A549 (cell line): ENCODE measurements around the gene CLIP2. TPM values are rescaled to one million over a fixed set of nuclear protein-coding genes. Genes with fewer than 3 reads are reported as not detected.
A peak's percentile ranks its signal among the peaks of the same experiment; 100 is the strongest.
"Not testable (repeated sequence)": the region's sequence is repeated elsewhere in the genome, so short reads cannot be mapped to it uniquely, and the experiment has no call there.

Source experiments
- ATAC-seq, 2 experiments: fragments of 200-7000 bp in 1 of 2; fragments of >200 bp in 1 of 2; cut with Nextera tagmentation in 1 of 2; cut with Tn5 transposase in 1 of 2; 3 replicates each; pipeline versions ENCODE4 v1.8.0 to v1.9.1; 2018 to 2020; ENCODE audit warnings: mild to moderate bottlenecking in 1 of 2, moderate library complexity in 1 of 2
- CTCF ChIA-PET: fragments of 300-600 bp; sonication (Branson Sonifier 250); formaldehyde crosslinking; extraction: SDS; loops from one replicate; lab custom pipeline; 2021; ENCODE audit warnings: antibody characterized with exemption, inconsistent platforms; lab: Yijun Ruan, JAX
- POLR2A ChIA-PET: fragments of 350-600 bp; formaldehyde crosslinking; extraction: SDS; loops from one replicate; lab custom pipeline; 2021; ENCODE audit warnings: antibody characterized with exemption, inconsistent platforms; lab: Yijun Ruan, JAX
- DNase-seq, 2 experiments: peaks; one replicate each; pipeline versions ENCODE4 v3.0.0 to v3.0.0-alpha.2; 2011 to 2016; ENCODE audit warnings: low read depth in 1 of 2, low spot score in 1 of 2
- FAIRE-seq: peaks from 2 replicates; lab custom pipeline; 2011; peaks lifted over from hg19 to GRCh38; lab: Jason Lieb, UNC
- H3K27ac ChIP-seq, 2 experiments: fragments of >200 bp; sonication (Bioruptor Twin); formaldehyde crosslinking; 3 replicates each; pipeline ENCODE4 v1.5.1; 2016 to 2017
- H3K4me1 ChIP-seq: fragments of >200 bp; sonication (Bioruptor Twin); formaldehyde crosslinking; 3 replicates; pipeline ENCODE4 v1.6.1; 2016
- H3K4me2 ChIP-seq: fragments of >200 bp; sonication (Bioruptor Twin); formaldehyde crosslinking; 3 replicates; pipeline ENCODE4 v1.6.1; 2016
- H3K4me3 ChIP-seq: fragments of >200 bp; sonication (Bioruptor Twin); formaldehyde crosslinking; 3 replicates; pipeline ENCODE4 v1.5.1; 2016
- H3K9me3 ChIP-seq: fragments of >200 bp; sonication (Bioruptor Twin); formaldehyde crosslinking; 3 replicates; pipeline ENCODE4 v1.6.1; 2016
- CBX2 ChIP-seq: fragments of 200-600 bp; sonication (generic); IDR thresholded peaks from 2 replicates; pipeline ENCODE4 v1.6.1; 2016; ENCODE audit warnings: low read depth, mild to moderate bottlenecking, borderline replicate concordance
- CHD2 ChIP-seq: fragments of 150-350 bp; IDR thresholded peaks from 2 replicates; pipeline ENCODE4 v1.6.1; 2014; ENCODE audit warnings: low read length; ENCODE audit not compliant: partially characterized antibody
- ESRRA ChIP-seq: fragments of 150-350 bp; IDR thresholded peaks from 2 replicates; pipeline ENCODE4 v1.6.1; 2014; ENCODE audit warnings: mild to moderate bottlenecking, low read length, borderline replicate concordance
- HOXA7 ChIP-seq: fragments of 250-450 bp; sonication (Bioruptor Pico); IDR thresholded peaks from 2 replicates; pipeline ENCODE4 v1.5.0; 2020; ENCODE audit warnings: mild to moderate bottlenecking, moderate library complexity
- KDM5A ChIP-seq: fragments of 200-600 bp; sonication (generic); IDR thresholded peaks from 2 replicates; pipeline ENCODE4 v1.6.1; 2016; ENCODE audit warnings: antibody characterized with exemption, mild to moderate bottlenecking
- MAFK ChIP-seq: fragments of 450-650 bp; IDR thresholded peaks from 2 replicates; pipeline ENCODE4 v1.6.1; 2014; ENCODE audit not compliant: partially characterized antibody
- PHF8 ChIP-seq: fragments of 200-600 bp; sonication (generic); IDR thresholded peaks from 2 replicates; pipeline ENCODE4 v1.6.1; 2016; ENCODE audit warnings: low read depth, mild to moderate bottlenecking, antibody characterized with exemption, moderate library complexity, borderline replicate concordance
- WGBS: methylation state at CpG from one replicate; pipeline ENCODE4 v1.1.6; 2017; ENCODE audit errors: missing lambda C conversion rate; 5-methylcytosine and 5-hydroxymethylcytosine counted together
- polyA plus RNA-seq, 4 experiments: library from polyadenylated mRNA; depleted of rRNA in 3 of 4; stranded (reverse); fragments of >200 nt; fragmentation: RNase III in 1 of 4; extraction: RNeasy Plus Mini Kit Qiagen cat#74134 plus additional on column Dnase treatment in 1 of 4; gene quantifications; 2 replicates in 3 of 4; 3 replicates in 1 of 4; pipeline ENCODE4 v1.2.3, GENCODE V29; 2011 to 2017
- TF ChIP-seq, protein P1 (sequence below): IDR thresholded peaks from 2 replicates; pipeline ENCODE4 v1.6.1; 2012
- TF ChIP-seq, protein P2 (sequence below): fragments of 150-350 bp; IDR thresholded peaks from 2 replicates; pipeline ENCODE4 v1.6.1; 2014; ENCODE audit warnings: low read depth, mild to moderate bottlenecking, low read length
- TF ChIP-seq, protein P3 (sequence below): fragments of 200-600 bp; sonication (generic); IDR thresholded peaks from 2 replicates; pipeline ENCODE4 v1.6.1; 2016; ENCODE audit warnings: antibody characterized with exemption, mild to moderate bottlenecking, moderate library complexity
- TF ChIP-seq, protein P4 (sequence below): fragments of 450-650 bp; IDR thresholded peaks from 2 replicates; pipeline ENCODE4 v1.6.1; 2014; ENCODE audit warnings: antibody characterized with exemption

CLIP2 gene
- polyA plus RNA-seq, 2 of the 4 experiments (the other 2 are of a cell fraction): 3.7 to 17.0 TPM

DNA sequence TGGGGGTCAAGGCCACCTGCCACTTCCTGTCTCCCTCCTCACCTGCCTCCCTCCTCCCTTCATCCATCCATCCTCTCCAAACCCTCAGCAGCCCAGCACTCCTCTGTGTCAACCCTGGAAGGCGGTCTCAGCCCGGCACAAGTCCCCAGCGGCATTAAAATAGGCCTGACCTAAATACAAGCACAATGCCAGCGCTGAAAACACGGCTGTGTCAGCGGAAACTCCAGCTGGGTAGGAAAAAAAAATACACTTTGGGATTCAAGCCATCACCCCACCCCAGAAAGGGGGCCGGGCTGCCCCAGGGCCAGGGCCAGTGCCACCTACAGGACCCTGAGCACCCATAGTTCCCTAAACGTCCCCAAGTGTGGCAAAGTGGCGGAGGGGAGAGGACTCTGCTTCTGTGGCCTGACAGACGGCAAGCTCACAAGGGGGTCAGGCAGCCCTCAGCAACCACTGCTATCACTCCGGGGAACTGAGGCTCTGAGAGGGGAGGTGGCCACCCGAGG is 141.8 kb downstream of the CLIP2 start:
- no peak for FAIRE-seq
- POLR2A ChIA-PET: no interaction called here
- CTCF ChIA-PET: interaction anchor here (0.9 to 6.8 kb wide), 3 partner anchors 14 to 21 kb away, joined by 3 to 49 read pairs (median 5); no protein-coding TSS in a partner anchor

DNA sequence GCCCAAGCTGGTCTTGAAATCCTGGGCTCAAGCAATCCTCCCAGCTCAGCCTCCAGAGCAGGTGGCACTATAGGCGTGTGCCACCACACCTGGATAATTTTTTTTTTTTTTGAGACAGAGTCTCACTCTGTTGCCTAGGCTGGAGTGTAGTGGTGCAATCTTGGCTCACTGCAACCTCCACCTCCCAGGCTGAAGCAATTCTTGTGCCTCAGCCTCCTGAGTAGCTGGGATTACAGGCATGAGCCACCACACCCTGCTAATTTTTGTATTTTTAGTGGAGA is 148.0 kb downstream of the CLIP2 start:
- POLR2A ChIA-PET, DNase-seq, H3K4me2 ChIP-seq, H3K4me1 ChIP-seq, H3K4me3 ChIP-seq, FAIRE-seq, ATAC-seq, H3K27ac ChIP-seq: not testable (repeated sequence)
- peaks cover 13% of the 10 kb centered on the region for H3K9me3 ChIP-seq
- WGBS: 93% methylated on average over 1 of the region's 1 CpG
- CTCF ChIA-PET: interaction anchor here (0.6 to 2.2 kb wide), 5 partner anchors 11 to 578 kb away, joined by 3 to 11 read pairs (median 4); no protein-coding TSS in a partner anchor

More for the DNA sequence above, 141.8 kb downstream of the CLIP2 start:
- WGBS: 68% methylated on average over 11 of the region's 12 CpGs
- H3K27ac ChIP-seq: peak overlapping the region; percentile 33 to 80; a peak in 5 of 6 replicates
- H3K9me3 ChIP-seq: no peaks in the 10 kb centered on the region
- peaks cover 27% of the 10 kb centered on the region for H3K4me1 ChIP-seq
- DNase-seq (no peak), ATAC-seq (no peak)
- no peak overlapping the region for H3K4me3 ChIP-seq
- H3K4me2 ChIP-seq: no peak overlapping the region
- TF ChIP-seq MAFK: no peak
- TF ChIP-seq CHD2: no peak
- no peak for TF ChIP-seq KDM5A
- TF ChIP-seq, protein P1, sequence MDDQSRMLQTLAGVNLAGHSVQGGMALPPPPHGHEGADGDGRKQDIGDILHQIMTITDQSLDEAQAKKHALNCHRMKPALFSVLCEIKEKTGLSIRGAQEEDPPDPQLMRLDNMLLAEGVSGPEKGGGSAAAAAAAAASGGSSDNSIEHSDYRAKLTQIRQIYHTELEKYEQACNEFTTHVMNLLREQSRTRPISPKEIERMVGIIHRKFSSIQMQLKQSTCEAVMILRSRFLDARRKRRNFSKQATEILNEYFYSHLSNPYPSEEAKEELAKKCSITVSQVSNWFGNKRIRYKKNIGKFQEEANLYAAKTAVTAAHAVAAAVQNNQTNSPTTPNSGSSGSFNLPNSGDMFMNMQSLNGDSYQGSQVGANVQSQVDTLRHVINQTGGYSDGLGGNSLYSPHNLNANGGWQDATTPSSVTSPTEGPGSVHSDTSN: no peak
- TF ChIP-seq, protein P2, sequence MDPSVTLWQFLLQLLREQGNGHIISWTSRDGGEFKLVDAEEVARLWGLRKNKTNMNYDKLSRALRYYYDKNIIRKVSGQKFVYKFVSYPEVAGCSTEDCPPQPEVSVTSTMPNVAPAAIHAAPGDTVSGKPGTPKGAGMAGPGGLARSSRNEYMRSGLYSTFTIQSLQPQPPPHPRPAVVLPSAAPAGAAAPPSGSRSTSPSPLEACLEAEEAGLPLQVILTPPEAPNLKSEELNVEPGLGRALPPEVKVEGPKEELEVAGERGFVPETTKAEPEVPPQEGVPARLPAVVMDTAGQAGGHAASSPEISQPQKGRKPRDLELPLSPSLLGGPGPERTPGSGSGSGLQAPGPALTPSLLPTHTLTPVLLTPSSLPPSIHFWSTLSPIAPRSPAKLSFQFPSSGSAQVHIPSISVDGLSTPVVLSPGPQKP: no peak
- no peak for TF ChIP-seq CBX2
- TF ChIP-seq, protein P3, sequence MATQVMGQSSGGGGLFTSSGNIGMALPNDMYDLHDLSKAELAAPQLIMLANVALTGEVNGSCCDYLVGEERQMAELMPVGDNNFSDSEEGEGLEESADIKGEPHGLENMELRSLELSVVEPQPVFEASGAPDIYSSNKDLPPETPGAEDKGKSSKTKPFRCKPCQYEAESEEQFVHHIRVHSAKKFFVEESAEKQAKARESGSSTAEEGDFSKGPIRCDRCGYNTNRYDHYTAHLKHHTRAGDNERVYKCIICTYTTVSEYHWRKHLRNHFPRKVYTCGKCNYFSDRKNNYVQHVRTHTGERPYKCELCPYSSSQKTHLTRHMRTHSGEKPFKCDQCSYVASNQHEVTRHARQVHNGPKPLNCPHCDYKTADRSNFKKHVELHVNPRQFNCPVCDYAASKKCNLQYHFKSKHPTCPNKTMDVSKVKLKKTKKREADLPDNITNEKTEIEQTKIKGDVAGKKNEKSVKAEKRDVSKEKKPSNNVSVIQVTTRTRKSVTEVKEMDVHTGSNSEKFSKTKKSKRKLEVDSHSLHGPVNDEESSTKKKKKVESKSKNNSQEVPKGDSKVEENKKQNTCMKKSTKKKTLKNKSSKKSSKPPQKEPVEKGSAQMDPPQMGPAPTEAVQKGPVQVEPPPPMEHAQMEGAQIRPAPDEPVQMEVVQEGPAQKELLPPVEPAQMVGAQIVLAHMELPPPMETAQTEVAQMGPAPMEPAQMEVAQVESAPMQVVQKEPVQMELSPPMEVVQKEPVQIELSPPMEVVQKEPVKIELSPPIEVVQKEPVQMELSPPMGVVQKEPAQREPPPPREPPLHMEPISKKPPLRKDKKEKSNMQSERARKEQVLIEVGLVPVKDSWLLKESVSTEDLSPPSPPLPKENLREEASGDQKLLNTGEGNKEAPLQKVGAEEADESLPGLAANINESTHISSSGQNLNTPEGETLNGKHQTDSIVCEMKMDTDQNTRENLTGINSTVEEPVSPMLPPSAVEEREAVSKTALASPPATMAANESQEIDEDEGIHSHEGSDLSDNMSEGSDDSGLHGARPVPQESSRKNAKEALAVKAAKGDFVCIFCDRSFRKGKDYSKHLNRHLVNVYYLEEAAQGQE: no peak

DNA sequence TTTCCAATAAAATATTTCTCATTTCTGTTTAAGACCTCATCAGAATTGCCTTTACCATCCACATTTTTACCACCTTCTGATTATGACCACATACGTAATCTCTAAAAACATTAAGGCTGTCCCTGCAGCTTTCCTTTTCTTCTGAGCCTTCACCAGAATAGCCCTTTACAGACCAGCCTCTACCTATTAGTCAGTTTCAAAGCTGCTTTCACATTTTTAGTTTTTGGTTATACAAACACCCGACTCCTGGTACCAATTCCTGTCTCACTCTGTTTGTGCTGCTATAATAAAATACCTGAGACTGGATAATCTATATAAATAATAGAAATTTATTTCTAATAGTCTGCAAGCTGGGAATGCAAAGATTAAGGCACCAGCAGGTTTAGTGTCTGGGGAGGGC is 149.1 kb downstream of the CLIP2 start:
- POLR2A ChIA-PET: no interaction called here
- Histone ChIP-seq H3K4me1 (peaks cover 8% of the 10 kb centered on the region; the same call in 1 of the 3 replicates), H3K4me3 (no peak overlapping the region), H3K4me2 (no peak overlapping the region), H3K9me3 (peaks cover 13% of the 10 kb centered on the region), H3K27ac (no peak overlapping the region)
- WGBS: 93% methylated on average over 2 of the region's 2 CpGs
- TF ChIP-seq ESRRA (no peak), HOXA7 (CRISPR knock-in tag) (no peak), PHF8 (no peak)
- TF ChIP-seq, protein P4, sequence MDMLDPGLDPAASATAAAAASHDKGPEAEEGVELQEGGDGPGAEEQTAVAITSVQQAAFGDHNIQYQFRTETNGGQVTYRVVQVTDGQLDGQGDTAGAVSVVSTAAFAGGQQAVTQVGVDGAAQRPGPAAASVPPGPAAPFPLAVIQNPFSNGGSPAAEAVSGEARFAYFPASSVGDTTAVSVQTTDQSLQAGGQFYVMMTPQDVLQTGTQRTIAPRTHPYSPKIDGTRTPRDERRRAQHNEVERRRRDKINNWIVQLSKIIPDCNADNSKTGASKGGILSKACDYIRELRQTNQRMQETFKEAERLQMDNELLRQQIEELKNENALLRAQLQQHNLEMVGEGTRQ: no peak
- no peak for FAIRE-seq
- no peak for DNase-seq
- no peak for ATAC-seq
- CTCF ChIA-PET: interaction anchor here (0.5 to 2.3 kb wide), 7 partner anchors 9 to 871 kb away, joined by 3 to 11 read pairs (median 4); no protein-coding TSS in a partner anchor
